ENCODE data around the gene TNFAIP2.
"Not testable (repeated sequence)": the region's sequence is repeated elsewhere in the genome, so short reads cannot be mapped to it uniquely, and the experiment has no call there.

DNA sequence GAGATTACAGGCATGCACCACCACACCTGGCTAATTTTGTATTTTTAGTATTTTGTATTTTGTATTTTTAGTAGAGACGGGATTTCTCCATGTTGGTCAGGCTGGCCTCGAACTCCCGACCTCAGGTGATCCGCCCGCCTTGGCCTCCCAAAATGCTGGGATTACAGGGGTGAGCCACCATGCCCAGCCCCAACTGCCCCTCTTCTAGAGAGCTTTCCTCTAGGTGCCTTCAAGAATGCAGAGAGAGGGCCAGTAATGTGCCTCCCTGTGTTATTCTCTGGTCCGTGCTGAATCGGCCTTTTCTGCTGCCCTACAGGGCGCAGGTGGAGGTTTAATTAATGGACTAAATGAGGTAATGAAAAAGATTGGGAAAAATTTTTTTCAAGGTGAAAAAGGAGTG, 3.7 kb upstream of the TNFAIP2 start:
- TF ChIP-seq POLR2A (IDR thresholded peaks at IDR 0.05); EP300 (IDR thresholded peaks at IDR 0.05; ENCODE audit: low read depth): not testable (repeated sequence)
- TF ChIP-seq, protein P1, sequence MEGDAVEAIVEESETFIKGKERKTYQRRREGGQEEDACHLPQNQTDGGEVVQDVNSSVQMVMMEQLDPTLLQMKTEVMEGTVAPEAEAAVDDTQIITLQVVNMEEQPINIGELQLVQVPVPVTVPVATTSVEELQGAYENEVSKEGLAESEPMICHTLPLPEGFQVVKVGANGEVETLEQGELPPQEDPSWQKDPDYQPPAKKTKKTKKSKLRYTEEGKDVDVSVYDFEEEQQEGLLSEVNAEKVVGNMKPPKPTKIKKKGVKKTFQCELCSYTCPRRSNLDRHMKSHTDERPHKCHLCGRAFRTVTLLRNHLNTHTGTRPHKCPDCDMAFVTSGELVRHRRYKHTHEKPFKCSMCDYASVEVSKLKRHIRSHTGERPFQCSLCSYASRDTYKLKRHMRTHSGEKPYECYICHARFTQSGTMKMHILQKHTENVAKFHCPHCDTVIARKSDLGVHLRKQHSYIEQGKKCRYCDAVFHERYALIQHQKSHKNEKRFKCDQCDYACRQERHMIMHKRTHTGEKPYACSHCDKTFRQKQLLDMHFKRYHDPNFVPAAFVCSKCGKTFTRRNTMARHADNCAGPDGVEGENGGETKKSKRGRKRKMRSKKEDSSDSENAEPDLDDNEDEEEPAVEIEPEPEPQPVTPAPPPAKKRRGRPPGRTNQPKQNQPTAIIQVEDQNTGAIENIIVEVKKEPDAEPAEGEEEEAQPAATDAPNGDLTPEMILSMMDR (IDR thresholded peaks at IDR 0.05): not testable (repeated sequence)

All from transverse colon (tissue), 3 donors.